Activated naive CD4-positive, alpha-beta T cell treated with Interleukin-2 at 50 U/mL for 16 hours (primary cell): ENCODE data around the gene GTPBP2.
"Not testable (repeated sequence)": the region's sequence is repeated elsewhere in the genome, so short reads cannot be mapped to it uniquely, and the experiment has no call there.

ENCODE experiments used
- DNase-seq: peaks from one replicate; pipeline ENCODE4 v3.0.0-alpha.2; 2020

The GTPBP2 gene

GRCh38 chr6:43657221-43657802 is 28.2 kb upstream of the GTPBP2 start:
- no peak for DNase-seq

GRCh38 chr6:43652822-43653221 is 23.8 kb upstream of the GTPBP2 start:
- DNase-seq: not testable (repeated sequence)

GRCh38 chr6:43648248-43648647 is 19.2 kb upstream of the GTPBP2 start:
- DNase-seq: no peak

- no peak for DNase-seq
Measured at GRCh38 chr6:43647613-43648012, 18.5 kb upstream of the GTPBP2 start.

- no peak for DNase-seq
Measured at GRCh38 chr6:43645613-43645964, 16.5 kb upstream of the GTPBP2 start.

DNA sequence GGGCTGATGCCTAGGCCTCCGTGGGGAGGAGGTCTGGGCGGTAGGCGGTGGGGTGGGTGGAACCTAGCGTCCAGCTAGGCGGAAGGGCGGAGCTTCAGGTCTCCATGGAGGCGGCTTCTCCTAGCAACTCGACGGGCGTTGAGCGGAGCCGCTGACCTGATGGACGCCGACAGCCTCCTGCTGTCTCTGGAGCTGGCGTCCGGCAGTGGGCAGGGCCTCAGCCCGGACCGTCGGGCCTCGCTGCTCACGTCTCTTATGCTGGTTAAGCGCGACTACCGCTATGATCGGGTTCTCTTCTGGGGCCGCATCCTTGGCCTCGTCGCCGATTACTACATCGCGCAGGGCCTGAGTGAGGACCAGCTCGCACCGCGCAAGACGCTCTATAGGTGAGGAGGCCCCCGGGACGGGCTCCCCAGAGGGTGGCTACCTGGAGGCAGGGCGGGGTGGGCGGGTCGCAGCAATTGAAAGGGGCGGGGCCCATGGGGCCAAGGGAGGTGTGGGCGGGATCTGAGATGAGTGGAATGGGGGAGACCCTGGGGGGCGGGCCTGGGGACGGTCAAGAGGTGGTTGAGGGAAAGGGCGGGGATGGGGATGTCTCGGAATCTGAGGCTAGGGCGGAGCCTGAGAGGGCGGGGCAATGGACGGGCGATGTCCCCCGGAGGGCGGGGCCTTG is 16.0 kb upstream of the GTPBP2 start, which contains the start of gene RSPH9:
RSPH9 (plus strand) TSS at position 97 of the 673 bp plus-strand sequence; CDS start at position 160, 63 bp downstream.
- peak; percentile 74 for DNase-seq

DNA sequence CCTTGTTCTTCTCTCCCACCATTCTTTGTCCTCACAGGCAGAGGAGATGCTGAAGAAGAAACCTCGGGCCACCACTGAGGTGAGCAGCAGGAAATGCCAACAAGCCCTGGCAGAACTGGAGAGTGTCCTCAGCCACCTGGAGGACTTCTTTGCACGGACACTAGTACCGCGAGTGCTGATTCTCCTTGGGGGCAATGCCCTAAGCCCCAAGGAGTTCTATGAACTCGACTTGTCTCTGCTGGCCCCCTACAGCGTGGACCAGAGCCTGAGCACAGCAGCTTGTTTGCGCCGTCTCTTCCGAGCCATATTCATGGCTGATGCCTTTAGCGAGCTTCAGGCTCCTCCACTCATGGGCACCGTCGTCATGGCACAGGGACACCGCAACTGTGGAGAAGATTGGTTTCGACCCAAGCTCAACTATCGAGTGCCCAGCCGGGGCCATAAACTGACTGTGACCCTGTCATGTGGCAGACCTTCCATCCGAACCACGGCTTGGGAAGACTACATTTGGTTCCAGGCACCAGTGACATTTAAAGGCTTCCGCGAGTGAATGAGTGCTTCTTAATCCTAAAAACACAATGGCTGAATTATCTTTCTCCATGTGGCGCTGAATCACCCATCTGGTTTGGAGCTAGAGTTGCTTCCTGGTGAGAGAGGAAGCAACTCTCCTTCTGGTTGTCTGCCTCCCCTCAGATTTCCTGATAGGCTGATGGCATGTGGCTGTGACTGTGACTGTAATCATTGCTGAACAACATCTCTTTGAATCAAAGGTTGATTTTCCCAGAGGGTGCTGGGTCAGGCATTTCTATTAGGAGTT is 11.1 kb upstream of the GTPBP2 start:
- DNase-seq: no peak

DNA sequence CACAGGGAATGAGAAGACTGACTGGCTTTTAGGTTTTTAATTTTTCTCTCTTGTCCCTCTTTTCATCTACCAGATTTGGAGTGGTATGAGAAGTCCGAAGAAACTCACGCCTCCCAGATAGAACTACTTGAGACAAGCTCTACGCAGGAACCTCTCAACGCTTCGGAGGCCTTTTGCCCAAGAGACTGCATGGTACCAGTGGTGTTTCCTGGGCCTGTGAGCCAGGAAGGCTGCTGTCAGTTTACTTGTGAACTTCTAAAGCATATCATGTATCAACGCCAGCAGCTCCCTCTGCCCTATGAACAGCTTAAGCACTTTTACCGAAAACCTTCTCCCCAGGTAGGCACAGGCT is 7.2 kb upstream of the GTPBP2 start:
- peak; percentile 7 for DNase-seq

GRCh38 chr6:43635387-43636307 is 6.6 kb upstream of the GTPBP2 start, which contains the start of gene MAD2L1BP:
Gene MAD2L1BP, plus strand, starts transcription at chr6:43635840. Its CDS starts 36 bp downstream, at chr6:43635876.
- peak; percentile 90 for DNase-seq

GRCh38 chr6:43634702-43635303 is 5.7 kb upstream of the GTPBP2 start:
- DNase-seq: no peak

DNA sequence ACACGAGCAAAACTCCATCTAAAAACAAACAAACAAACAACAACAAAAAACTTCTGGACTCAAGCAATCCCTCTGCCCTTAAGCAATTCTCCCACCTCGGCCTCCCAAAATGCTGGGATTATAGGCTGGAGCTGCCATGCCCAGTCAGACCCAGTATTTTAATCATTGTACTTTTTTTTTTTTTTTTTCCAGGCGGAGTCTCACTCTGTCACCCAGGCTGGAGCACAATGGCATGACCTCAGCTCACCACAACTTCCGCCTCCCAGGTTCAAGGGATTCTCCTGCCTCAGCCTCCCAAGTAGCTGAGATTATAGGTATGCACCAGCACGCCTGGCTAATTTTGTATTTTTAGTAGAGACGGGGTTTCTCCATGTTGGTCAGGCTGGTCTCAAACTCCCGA is 3.9 kb upstream of the GTPBP2 start:
- DNase-seq: not testable (repeated sequence)

GRCh38 chr6:43630980-43631619 is 2.0 kb upstream of the GTPBP2 start:
- no peak for DNase-seq

DNA sequence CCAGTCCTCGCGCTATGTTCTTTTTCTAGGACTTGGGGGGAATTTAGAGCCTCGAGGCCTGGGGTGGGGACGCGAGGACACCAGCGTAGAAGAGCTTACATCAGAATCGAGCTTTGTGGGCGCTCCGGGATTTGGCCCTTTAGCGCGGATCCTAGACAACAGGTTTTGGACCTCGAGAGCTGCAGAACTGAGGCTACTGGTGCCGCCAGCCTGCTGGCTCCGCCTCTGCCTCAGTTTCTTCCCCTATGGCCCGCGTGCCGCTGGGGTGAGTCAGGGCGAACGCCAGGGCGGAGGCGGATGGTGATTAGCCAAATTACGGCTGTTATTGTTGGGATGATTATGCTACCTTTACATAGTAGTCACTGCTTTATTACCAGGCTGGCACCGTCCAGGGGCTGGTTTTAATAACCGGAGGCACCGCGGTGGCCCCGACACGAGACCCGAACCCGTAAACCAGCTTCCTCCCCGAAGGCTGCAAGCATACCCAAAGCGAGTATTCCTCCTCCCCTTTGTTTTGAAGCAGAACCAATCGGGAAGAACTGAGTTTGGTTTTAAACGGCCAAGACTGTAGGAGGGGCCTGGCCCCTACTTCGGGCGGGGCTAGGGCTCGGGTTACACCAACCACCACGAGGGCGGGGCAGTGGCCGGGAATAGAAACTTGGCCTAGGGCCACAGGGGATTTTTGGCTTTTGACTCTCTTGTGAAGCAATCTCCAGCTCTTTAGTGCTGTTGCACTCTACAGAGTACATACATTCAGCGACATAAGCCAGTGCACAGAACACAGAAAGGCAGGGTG is 639 bp upstream of the GTPBP2 start:
- DNase-seq: peak; percentile 92

DNA sequence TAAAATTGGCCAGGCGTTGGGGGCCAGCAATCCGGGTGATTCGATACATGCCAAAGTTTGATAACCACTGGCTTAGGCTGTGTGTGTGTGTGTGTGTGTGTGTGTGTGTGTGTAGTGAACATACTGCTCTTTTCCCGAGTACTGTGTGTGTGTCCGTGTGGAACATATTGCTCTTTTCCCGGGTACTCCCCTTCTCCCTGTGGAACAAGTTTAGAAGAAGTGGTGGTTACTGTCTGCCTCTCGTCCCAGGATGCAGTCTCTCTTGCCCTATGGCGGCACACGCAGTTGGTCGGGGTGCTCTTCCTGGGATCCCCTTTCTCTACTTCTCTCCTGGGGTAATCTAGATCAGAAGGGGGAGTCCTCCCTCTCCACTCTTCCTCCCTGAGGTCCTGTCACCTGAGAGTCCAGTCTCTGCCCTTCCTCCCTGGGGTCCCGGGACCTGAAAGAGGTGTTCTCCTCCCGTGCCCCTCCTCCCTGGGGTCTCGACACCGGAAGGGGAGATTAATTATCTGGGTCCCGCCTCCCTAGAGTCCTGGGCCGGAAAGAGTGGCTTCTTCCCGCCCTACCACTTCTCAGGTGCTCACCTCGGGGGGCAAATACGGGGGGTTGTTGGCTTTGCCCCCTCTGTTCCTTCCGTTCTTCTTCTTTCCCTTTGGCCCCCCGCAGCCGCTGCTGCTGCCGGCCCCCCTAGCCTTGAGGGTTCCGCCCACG is 516 bp downstream of the GTPBP2 start:
- DNase-seq: peak; percentile 57

- DNase-seq: no peak
Measured at GRCh38 chr6:43627008-43627825, 1.8 kb downstream of the GTPBP2 start.

DNA sequence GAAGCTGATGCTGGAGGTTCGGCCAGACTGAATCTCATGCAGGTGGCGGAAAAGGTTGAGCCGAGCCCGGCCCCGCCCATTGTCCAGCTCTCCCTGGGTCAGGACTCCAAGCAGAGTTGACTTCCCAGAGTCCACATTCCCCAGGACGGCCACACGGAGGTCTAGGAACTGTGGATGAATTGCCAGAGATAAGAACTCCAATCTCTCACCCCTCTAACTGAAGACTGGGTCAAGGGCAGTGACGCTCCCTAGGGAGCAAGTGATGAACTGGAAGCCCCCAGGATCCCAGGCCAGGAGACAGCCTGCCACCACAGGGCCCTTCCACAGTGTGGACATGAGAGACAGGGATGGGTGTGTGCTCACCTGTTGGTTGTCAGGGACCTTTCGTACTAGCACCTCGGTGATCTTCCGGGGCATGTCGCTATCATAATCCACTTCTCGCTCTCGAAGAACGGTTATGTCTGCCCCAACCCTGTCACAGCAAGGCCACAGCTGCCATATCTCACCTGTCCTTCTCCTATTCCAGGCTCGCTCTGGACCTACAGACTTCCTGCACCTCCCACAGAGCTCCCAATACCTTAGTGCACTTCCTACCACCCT is 3.6 kb downstream of the GTPBP2 start:
- DNase-seq: no peak

- no peak for DNase-seq
Measured at GRCh38 chr6:43624786-43625288, 4.2 kb downstream of the GTPBP2 start.

GRCh38 chr6:43623880-43624785 is 4.9 kb downstream of the GTPBP2 start:
- DNase-seq: no peak
